ENCODE data around the gene RBM14. TPM values are rescaled to one million over a fixed set of nuclear protein-coding genes. Genes with fewer than 3 reads are reported as not detected.

The RBM14 gene
- total RNA-seq, 1 donor from 2014 or later: 43.9 TPM

DNA sequence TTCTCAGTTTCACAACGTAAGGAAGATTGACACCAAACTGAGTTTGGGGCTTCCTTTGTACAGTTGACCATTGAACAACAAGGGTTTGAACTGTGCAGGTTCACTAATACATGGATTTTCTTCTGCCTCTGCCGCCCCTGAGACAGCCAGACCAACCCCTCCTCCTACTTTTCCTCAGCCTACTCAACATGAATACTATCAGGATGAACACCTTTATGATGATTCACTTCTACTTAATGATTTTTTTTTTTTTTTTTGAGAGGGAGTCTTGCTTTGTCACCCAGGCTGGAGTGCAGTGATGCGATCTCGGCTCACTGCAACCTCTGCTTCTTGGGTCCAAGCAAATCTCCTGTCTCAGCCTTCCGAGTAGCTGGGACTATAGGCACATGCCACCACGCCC, 36.7 kb downstream of the RBM14 start:
- H3K27me3 Mint-ChIP-seq (ENCODE audit: low read depth): no peaks in the 10 kb centered on the region
- H3K4me1 Mint-ChIP-seq (ENCODE audit: low read depth): no peaks in the 10 kb centered on the region
- DNase-seq (ENCODE audit: low spot score): no peak
- TF ChIP-seq CTCF (IDR thresholded peaks at IDR 0.05): no peak
- no peaks in the 10 kb centered on the region for H3K9me3 Mint-ChIP-seq (ENCODE audit: low read depth)
- H3K27ac Mint-ChIP-seq (ENCODE audit: unreplicated experiment): no peak overlapping the region
- H3K36me3 Mint-ChIP-seq (ENCODE audit: low read depth): peaks cover 10% of the 10 kb centered on the region
- no peak overlapping the region for H3K4me3 Mint-ChIP-seq (ENCODE audit: unreplicated experiment)

DNA sequence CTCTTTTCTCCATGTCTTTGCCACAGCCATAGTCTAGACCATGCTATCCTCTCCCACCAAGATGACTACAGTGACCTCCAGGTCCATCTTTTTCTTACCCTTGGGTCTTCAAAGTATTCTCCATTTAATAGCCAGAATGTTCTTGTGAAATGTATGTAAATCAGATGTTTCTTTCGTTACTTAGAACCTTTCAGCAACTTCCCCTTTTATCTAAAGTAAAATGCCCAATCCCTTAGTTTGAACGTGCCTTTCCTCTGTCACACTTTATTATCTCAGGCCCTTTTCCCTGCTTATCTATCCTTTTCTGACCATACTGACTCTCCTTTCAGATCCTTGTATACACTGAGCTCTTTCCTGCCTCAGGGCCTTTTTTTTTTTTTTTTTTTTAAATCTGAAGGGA, 43.3 kb downstream of the RBM14 start:
- TF ChIP-seq CTCF (IDR thresholded peaks at IDR 0.05): no peak
- no peak for DNase-seq (ENCODE audit: low spot score)
- Mint-ChIP-seq H3K27ac (ENCODE audit: unreplicated experiment) (peak overlapping the region; percentile 55), H3K4me1 (ENCODE audit: low read depth) (peaks cover 4% of the 10 kb centered on the region), H3K27me3 (ENCODE audit: low read depth) (no peaks in the 10 kb centered on the region), H3K4me3 (ENCODE audit: unreplicated experiment) (no peak overlapping the region), H3K36me3 (ENCODE audit: low read depth) (peaks cover 11% of the 10 kb centered on the region), H3K9me3 (ENCODE audit: low read depth) (no peaks in the 10 kb centered on the region)

GRCh38 chr11:66663741-66664296, 47.4 kb downstream of the RBM14 start:
- no peak for TF ChIP-seq CTCF (IDR thresholded peaks at IDR 0.05)
- no peak overlapping the region for H3K4me3 Mint-ChIP-seq (ENCODE audit: unreplicated experiment)
- DNase-seq (ENCODE audit: low spot score): no peak

GRCh38 chr11:66665369-66665768, 48.9 kb downstream of the RBM14 start:
- TF ChIP-seq CTCF (IDR thresholded peaks at IDR 0.05): no peak
- Mint-ChIP-seq H3K36me3 (ENCODE audit: low read depth) (peaks cover 24% of the 10 kb centered on the region), H3K27ac (ENCODE audit: unreplicated experiment) (no peak overlapping the region), H3K9me3 (ENCODE audit: low read depth) (no peaks in the 10 kb centered on the region), H3K4me1 (ENCODE audit: low read depth) (peaks cover 9% of the 10 kb centered on the region), H3K4me3 (ENCODE audit: unreplicated experiment) (no peak overlapping the region), H3K27me3 (ENCODE audit: low read depth) (no peaks in the 10 kb centered on the region)
- DNase-seq (ENCODE audit: low spot score): no peak

More at GRCh38 chr11:66663741-66664296, 47.4 kb downstream of the RBM14 start:
- no peaks in the 10 kb centered on the region for H3K27me3 Mint-ChIP-seq (ENCODE audit: low read depth)
- H3K36me3 Mint-ChIP-seq (ENCODE audit: low read depth): peaks cover 24% of the 10 kb centered on the region
- H3K4me1 Mint-ChIP-seq (ENCODE audit: low read depth): peaks cover 4% of the 10 kb centered on the region
- H3K9me3 Mint-ChIP-seq (ENCODE audit: low read depth): no peaks in the 10 kb centered on the region
- H3K27ac Mint-ChIP-seq (ENCODE audit: unreplicated experiment): no peak overlapping the region

DNA sequence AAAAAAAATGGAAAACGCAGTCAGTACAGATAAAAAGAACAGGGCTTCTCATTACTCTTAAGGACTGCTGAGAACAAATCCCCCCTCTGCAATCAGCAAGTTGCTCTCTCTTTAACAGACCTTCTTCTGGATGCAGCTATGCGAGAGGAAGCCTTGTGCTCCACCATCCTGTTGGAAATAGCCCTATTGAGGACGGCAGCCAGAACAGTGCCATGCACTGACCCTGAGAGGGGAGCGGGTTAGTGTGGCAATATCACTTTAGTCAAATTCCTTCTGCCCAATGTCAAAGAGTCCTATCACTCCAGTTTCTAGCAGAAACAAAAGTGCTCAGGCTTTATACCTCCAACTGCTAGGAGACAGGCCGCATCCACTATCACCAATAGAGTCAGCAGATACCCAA, 54.4 kb downstream of the RBM14 start:
- Mint-ChIP-seq H3K36me3 (ENCODE audit: low read depth) (peaks cover 14% of the 10 kb centered on the region), H3K4me3 (ENCODE audit: unreplicated experiment) (no peak overlapping the region), H3K27ac (ENCODE audit: unreplicated experiment) (no peak overlapping the region), H3K4me1 (ENCODE audit: low read depth) (peaks cover 29% of the 10 kb centered on the region), H3K27me3 (ENCODE audit: low read depth) (no peaks in the 10 kb centered on the region), H3K9me3 (ENCODE audit: low read depth) (no peaks in the 10 kb centered on the region)
- DNase-seq (ENCODE audit: low spot score): no peak
- TF ChIP-seq CTCF (IDR thresholded peaks at IDR 0.05): no peak

Measured in chondrocyte (in vitro differentiated cells).